KOPT-K1 (cell line): ENCODE results near the gene ITPKC.

ENCODE experiments used
- H3K27ac ChIP-seq: fragments of 200-600 bp; sonication (generic); 2 replicates; pipeline ENCODE4 v1.5.1; 2016; ENCODE audit warnings: antibody characterized with exemption, mild to moderate bottlenecking, low read depth, low read length; ENCODE audit not compliant: poor library complexity, severe bottlenecking
- H3K36me3 ChIP-seq: fragments of 200-600 bp; sonication (generic); 2 replicates; pipeline ENCODE4 v1.5.1; 2017; ENCODE audit warnings: antibody characterized with exemption, mild to moderate bottlenecking, low read length, moderate library complexity; ENCODE audit not compliant: insufficient read depth
- H3K9me3 ChIP-seq: fragments of 200-600 bp; sonication (generic); 2 replicates; pipeline ENCODE4 v1.5.1; 2017; ENCODE audit warnings: antibody characterized with exemption, low read length, mild to moderate bottlenecking; ENCODE audit not compliant: insufficient read depth, poor library complexity, severe bottlenecking

The ITPKC gene

GRCh38 chr19:40685563-40685962 lies 31.3 kb upstream of the ITPKC start:
- Histone ChIP-seq H3K9me3 (no peaks in the 10 kb centered on the region), H3K36me3 (no peaks in the 10 kb centered on the region), H3K27ac (no peak overlapping the region)

GRCh38 chr19:40686882-40687524 lies 29.9 kb upstream of the ITPKC start:
- H3K9me3 ChIP-seq: no peaks in the 10 kb centered on the region
- no peak overlapping the region for H3K27ac ChIP-seq
- H3K36me3 ChIP-seq: no peaks in the 10 kb centered on the region

- Histone ChIP-seq H3K9me3 (no peaks in the 10 kb centered on the region), H3K36me3 (no peaks in the 10 kb centered on the region), H3K27ac (no peak overlapping the region)
Observed at GRCh38 chr19:40687525-40688016, 29.3 kb upstream of the ITPKC start.

DNA sequence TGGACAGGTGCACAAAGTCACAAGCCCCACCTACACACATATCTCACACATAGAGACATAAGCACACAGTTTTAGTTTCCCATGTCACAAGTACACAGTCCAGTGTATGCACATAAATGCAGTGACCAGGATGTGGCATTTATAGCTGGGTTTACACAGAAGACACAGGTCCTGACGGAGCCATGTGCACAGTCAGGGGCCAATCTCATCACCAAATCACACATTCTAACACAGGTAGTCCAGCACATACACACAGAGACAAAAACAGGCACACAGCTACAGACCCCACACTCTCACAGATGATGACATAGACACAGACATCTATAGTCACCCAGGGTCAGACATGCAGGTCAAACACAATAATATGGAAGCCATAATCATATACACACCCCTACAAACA lies 28.6 kb upstream of the ITPKC start:
- H3K27ac ChIP-seq: no peak overlapping the region
- no peaks in the 10 kb centered on the region for H3K9me3 ChIP-seq
- H3K36me3 ChIP-seq: no peaks in the 10 kb centered on the region

- H3K9me3 ChIP-seq: no peaks in the 10 kb centered on the region
- no peak overlapping the region for H3K27ac ChIP-seq
- no peaks in the 10 kb centered on the region for H3K36me3 ChIP-seq
Observed at GRCh38 chr19:40688987-40689338, 27.9 kb upstream of the ITPKC start.

GRCh38 chr19:40689339-40690049 lies 27.4 kb upstream of the ITPKC start:
- Histone ChIP-seq H3K36me3 (no peaks in the 10 kb centered on the region), H3K27ac (no peak overlapping the region), H3K9me3 (no peaks in the 10 kb centered on the region)

DNA sequence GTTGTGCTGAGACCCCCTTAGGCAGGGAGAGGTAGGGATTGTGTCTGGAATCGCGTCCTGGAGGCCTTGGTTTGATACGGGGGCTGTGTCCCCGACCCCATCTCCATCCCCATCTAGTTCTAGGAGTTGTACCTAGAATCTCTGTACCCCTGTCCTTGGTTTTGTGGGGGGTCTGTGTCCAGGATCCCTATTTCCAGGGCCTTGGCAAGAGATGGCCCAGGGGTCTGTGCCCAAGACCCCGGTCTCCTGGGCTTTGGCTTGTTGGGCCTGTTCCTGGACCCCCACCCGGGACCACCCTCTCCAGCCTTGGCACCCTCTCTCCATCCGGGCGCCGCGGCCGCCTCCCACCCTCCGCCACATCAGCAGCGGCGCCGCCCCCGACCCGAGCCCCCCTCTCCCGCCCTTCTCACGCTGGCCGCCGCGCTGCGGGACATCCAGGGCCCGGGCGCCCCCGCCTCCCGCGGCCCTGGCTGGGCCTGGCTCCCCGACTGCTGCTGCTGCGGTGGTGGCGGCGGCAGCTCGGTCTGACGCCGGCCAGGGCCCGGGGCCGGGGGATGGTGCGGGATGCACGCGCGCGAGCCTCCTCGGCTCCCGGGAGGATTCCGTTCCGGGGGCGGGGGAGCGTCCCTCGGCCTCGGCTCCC lies 26.7 kb upstream of the ITPKC start, which contains the start of gene NUMBL:
TSS of gene NUMBL (minus strand) at position 602 of the 643 bp plus-strand sequence. CDS start at position 434, 168 bp downstream.
- no peaks in the 10 kb centered on the region for H3K36me3 ChIP-seq
- H3K27ac ChIP-seq: peak within 1 kb of the TSS; percentile 58
- H3K9me3 ChIP-seq: no peaks in the 10 kb centered on the region

DNA sequence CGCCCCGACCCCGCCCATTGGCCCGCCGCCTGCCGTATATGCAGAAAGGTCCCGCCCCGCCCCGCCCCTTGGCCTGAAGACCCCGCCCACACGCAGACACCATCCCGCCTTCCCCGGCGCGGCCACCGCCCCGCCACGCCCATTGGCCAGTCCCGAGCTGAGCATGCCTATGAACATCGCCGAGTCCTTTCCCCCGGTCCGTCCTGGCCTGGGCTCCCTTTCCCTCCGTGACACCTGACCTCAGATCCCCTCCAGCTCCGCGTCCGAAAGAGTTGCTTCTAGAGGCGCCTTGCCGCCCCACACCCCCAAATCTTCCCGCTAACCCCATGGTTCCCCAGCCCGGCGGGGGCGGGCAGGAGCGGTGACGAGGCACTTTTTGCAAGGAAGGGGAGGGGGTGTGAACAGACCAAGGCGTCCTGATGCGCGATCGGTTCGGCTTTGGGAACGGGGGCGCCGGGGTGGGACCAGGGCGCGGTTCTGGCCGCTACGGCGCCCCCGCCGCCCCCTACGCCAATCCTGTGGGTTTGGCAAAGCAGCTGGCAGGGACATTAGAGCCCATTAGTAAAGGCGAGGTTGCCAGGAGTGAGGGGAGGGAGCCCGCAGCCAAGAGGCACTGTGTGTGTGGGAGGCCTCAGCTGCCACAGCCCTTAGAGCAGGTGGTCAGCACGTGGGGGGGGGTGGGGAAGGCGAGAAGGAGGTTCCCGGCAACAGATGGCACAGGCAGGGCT lies 26.1 kb upstream of the ITPKC start:
- Histone ChIP-seq H3K9me3 (no peaks in the 10 kb centered on the region), H3K27ac (peak overlapping the region; percentile 58)

GRCh38 chr19:40691421-40692211 lies 25.3 kb upstream of the ITPKC start:
- Histone ChIP-seq H3K36me3 (no peaks in the 10 kb centered on the region), H3K27ac (no peak overlapping the region), H3K9me3 (no peaks in the 10 kb centered on the region)

More for the DNA sequence above, 26.1 kb upstream of the ITPKC start:
- H3K36me3 ChIP-seq: no peaks in the 10 kb centered on the region

DNA sequence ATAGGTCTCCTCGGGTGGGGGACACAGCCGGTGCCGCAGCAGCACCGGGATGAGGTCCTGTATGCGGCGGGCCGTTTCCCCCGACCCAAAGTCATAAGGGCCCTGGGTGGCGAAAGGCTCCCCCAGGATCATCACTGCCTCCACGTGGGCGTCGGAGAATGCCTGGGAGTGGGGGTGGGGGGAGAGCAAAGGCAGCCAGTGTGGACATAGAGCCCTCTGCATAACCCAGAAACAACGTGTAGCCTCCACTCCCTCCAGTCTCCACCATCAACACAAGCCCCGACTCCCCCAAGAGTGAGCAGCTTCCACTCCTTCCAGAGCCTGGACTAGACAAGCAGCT lies 24.7 kb upstream of the ITPKC start:
- Histone ChIP-seq H3K27ac (no peak overlapping the region), H3K9me3 (no peaks in the 10 kb centered on the region), H3K36me3 (no peaks in the 10 kb centered on the region)

- no peaks in the 10 kb centered on the region for H3K36me3 ChIP-seq
- H3K27ac ChIP-seq: no peak overlapping the region
- no peaks in the 10 kb centered on the region for H3K9me3 ChIP-seq
Observed at GRCh38 chr19:40693150-40693788, 23.6 kb upstream of the ITPKC start.

DNA sequence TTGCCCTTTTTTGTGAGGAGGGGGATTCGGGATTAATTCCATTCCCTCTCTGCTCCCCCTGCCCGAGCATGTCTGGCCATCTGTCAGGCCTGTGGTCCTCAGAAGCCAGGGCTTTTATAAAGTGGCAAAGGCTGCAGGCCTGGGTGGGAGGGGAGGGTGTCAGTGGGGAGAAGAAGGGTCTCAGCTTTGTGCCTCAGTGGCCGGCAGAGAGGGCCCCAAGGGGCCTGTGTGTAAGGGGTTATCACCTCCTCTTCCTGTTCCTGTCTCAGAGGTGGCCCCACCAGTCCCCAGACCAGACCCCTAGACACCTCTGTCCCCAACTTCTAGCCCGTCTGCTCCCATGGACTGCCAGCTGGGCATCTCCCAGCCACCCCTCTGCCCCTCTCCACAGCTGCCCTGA lies 23.0 kb upstream of the ITPKC start:
- Histone ChIP-seq H3K27ac (no peak overlapping the region), H3K9me3 (no peaks in the 10 kb centered on the region), H3K36me3 (no peaks in the 10 kb centered on the region)

- no peaks in the 10 kb centered on the region for H3K36me3 ChIP-seq
- no peaks in the 10 kb centered on the region for H3K9me3 ChIP-seq
- H3K27ac ChIP-seq: no peak overlapping the region
Observed at GRCh38 chr19:40695881-40696280, 21.0 kb upstream of the ITPKC start.

DNA sequence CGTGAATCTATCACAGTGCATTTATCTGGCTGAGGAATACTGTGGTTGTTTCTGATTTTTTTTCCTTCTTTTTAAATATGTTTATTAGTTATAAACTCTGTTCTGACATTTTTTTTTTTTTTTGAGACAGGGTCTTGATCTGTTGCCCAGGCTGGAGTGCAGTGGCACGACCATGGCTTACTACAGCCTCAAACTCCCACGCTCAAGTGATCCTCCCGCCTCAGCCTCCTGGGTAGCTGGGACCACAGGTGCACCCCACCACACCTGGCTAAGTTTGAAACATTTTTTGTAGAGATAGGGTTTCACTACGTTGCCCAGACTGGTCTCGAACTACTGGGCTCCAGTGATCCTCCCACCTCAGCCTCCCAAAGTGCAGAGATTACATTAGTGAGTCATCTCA lies 19.9 kb upstream of the ITPKC start:
- no peaks in the 10 kb centered on the region for H3K9me3 ChIP-seq
- H3K36me3 ChIP-seq: 0 out of 2 replicates have a peak, but pooled peaks cover 8% of the 10 kb centered on the region
- no peak overlapping the region for H3K27ac ChIP-seq
